AG09319 (cell line): ENCODE measurements around the gene OCRL.

ENCODE experiments used
- DNase-seq: peaks from one replicate; pipeline ENCODE4 v3.0.0-alpha.2; 2010; ENCODE audit warnings: low read depth; ENCODE audit errors: extremely low read depth
- TF ChIP-seq, protein P1 (sequence below): IDR thresholded peaks from 2 replicates; pipeline ENCODE4 v1.5.1; 2011; ENCODE audit warnings: low read depth, mild to moderate bottlenecking, inconsistent platforms, low read length, moderate library complexity

OCRL gene

GRCh38 chrX:129574214-129574613 lies 34.2 kb downstream of the OCRL start:
- TF ChIP-seq, protein P1, sequence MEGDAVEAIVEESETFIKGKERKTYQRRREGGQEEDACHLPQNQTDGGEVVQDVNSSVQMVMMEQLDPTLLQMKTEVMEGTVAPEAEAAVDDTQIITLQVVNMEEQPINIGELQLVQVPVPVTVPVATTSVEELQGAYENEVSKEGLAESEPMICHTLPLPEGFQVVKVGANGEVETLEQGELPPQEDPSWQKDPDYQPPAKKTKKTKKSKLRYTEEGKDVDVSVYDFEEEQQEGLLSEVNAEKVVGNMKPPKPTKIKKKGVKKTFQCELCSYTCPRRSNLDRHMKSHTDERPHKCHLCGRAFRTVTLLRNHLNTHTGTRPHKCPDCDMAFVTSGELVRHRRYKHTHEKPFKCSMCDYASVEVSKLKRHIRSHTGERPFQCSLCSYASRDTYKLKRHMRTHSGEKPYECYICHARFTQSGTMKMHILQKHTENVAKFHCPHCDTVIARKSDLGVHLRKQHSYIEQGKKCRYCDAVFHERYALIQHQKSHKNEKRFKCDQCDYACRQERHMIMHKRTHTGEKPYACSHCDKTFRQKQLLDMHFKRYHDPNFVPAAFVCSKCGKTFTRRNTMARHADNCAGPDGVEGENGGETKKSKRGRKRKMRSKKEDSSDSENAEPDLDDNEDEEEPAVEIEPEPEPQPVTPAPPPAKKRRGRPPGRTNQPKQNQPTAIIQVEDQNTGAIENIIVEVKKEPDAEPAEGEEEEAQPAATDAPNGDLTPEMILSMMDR, result no peak
- no peak for DNase-seq

- TF ChIP-seq, protein P1, result no peak
- DNase-seq, result no peak
Measured at GRCh38 chrX:129576539-129576938, 36.5 kb downstream of the OCRL start.

GRCh38 chrX:129577473-129577872 lies 37.4 kb downstream of the OCRL start:
- TF ChIP-seq, protein P1, result no peak
- peak; percentile 43 for DNase-seq

- TF ChIP-seq, protein P1, result no peak
Measured at GRCh38 chrX:129577877-129578276, 37.8 kb downstream of the OCRL start.

GRCh38 chrX:129581904-129582303 lies 41.8 kb downstream of the OCRL start:
- TF ChIP-seq, protein P1, result no peak
- no peak for DNase-seq

More at GRCh38 chrX:129577877-129578276, 37.8 kb downstream of the OCRL start:
- no peak for DNase-seq

DNA sequence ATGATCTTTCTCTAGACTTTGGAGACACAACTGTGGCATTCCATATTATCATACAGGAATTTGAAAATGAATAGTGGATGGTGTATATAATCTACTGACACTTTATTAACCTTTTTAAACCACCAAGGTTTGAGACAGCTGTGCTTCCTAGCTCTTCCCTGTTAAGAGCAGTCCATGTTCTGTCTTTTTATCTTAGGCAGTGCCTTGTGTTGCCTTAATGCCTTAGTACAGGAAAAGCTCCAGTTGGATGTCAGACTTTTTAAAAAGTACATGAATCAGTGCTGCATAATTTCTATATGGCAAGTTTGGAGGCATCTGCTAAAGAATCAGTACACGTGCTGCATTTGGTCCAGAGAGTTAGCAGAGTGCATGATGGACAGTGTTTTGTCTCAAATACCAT lies 45.1 kb downstream of the OCRL start:
- TF ChIP-seq, protein P1, result no peak
- DNase-seq, result no peak

DNA sequence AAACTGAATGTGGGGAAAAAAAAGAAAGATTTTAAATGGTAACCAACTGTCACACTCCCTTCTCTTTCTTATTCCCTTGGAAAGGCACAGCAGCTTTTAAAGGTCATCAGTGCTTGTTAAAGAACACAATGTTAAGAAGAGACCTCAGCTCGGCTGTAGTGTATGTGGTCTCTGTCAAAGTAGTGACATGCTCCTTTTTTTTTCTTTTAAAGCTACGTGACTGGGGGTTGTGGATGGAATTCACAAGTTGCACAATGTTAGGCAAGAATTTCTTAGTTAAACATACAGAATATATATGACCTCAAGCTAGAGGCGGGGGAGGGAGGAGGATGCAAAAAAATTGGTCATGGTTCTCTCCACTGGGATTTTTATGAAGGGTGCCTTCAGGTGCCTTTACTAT lies 45.6 kb downstream of the OCRL start:
- DNase-seq, result no peak
- TF ChIP-seq, protein P1, result no peak

DNA sequence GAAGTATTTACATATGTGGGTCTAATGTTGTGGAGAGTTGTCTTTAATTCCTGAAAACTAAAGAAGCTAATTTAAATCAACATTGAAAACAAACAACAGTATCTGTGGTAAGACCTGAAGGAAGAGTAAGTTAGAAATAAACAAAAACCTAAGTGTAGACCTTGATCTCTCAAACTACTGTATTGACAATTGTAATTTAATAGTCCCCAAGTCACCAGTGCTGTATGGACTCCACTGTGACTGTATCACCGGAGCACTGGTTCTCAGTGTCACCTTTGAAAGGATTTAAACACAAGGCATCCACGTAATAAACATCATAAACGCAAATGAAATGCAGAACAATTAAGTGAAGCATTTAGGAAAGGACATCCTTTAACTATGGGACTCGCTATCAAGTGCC lies 46.4 kb downstream of the OCRL start:
- TF ChIP-seq, protein P1, result no peak
- no peak for DNase-seq
